ENCODE results near the gene ATG2B.

The ATG2B gene

GRCh38 chr14:96252323-96252998 is 110.7 kb downstream of the ATG2B start:
- DNase-seq (ENCODE audit: low read depth): no peak
- H3K4me3 ChIP-seq (ENCODE audit: low read depth, low read length): no peak overlapping the region
- no peak for TF ChIP-seq CTCF (conservative IDR thresholded peaks at IDR 0.05; ENCODE audit: low read depth, low read length)

DNA sequence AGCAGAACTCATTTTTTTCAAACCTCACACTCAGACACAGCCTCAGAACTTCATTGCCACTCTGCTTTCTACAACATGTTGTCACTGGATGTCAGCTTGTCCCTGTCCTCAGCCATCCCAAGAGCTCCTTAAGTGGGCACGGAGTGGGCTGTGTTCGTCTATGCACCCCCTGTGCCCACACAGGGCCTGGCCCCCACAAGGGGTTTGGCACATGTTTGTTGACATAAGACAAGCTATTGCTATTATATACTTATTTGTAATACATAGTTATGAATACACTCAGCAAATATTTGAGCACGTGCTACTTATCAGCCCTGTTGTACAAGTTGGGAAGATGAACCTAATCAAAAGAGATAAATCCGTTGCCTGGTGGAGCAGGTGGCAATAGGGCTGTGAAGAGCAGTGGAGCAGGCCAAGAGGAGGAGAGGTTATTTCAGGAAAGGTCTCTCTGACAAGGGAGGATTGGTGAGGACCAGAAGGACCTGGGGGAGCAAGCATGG is 111.4 kb downstream of the ATG2B start:
- no peak for DNase-seq (ENCODE audit: low read depth)
- no peak overlapping the region for H3K4me3 ChIP-seq (ENCODE audit: low read depth, low read length)
- no peak for TF ChIP-seq CTCF (conservative IDR thresholded peaks at IDR 0.05; ENCODE audit: low read depth, low read length)

GRCh38 chr14:96250485-96250884 is 112.7 kb downstream of the ATG2B start:
- DNase-seq (ENCODE audit: low read depth): no peak
- no peak for TF ChIP-seq CTCF (conservative IDR thresholded peaks at IDR 0.05; ENCODE audit: low read depth, low read length)
- no peak overlapping the region for H3K4me3 ChIP-seq (ENCODE audit: low read depth, low read length)

- DNase-seq (ENCODE audit: low read depth): peak; percentile 90
- H3K4me3 ChIP-seq (ENCODE audit: low read depth, low read length): no peak overlapping the region
- TF ChIP-seq CTCF (conservative IDR thresholded peaks at IDR 0.05; ENCODE audit: low read depth, low read length): no peak
Observed at GRCh38 chr14:96249029-96249428, 114.1 kb downstream of the ATG2B start.

DNA sequence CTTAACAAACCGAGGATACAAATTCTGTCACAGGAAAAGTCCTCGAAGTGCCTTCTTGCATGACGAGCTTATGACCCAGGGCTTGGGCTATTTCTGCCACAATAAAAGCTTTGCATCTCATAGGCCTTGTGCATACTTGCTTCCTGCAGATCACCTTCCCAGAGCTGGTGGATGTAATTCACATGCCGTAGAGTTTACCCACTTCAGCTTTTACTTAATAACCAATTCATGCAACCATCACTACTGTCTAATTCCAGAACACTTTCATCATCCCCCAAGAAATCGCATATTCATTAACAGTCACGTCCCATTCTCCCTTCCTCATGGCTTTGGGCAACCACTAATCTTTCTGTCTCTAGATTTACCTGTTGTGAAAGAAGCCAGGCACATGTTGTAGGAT is 116.1 kb downstream of the ATG2B start:
- no peak for TF ChIP-seq CTCF (conservative IDR thresholded peaks at IDR 0.05; ENCODE audit: low read depth, low read length)
- no peak for DNase-seq (ENCODE audit: low read depth)
- H3K4me3 ChIP-seq (ENCODE audit: low read depth, low read length): no peak overlapping the region

- peak; percentile 97 for DNase-seq (ENCODE audit: low read depth)
Observed at GRCh38 chr14:96246539-96246847, 116.6 kb downstream of the ATG2B start.

More at GRCh38 chr14:96246539-96246847, 116.6 kb downstream of the ATG2B start:
- TF ChIP-seq CTCF (conservative IDR thresholded peaks at IDR 0.05; ENCODE audit: low read depth, low read length): no peak
- H3K4me3 ChIP-seq (ENCODE audit: low read depth, low read length): no peak overlapping the region
